ENCODE data around the gene WFIKKN2. TPM values are rescaled to one million over a fixed set of nuclear protein-coding genes. Genes with fewer than 3 reads are reported as not detected.
A peak's percentile ranks its signal among the peaks of the same experiment; 100 is the strongest.

WFIKKN2 gene
- total RNA-seq, 1 donor, result under 0.01 TPM

DNA sequence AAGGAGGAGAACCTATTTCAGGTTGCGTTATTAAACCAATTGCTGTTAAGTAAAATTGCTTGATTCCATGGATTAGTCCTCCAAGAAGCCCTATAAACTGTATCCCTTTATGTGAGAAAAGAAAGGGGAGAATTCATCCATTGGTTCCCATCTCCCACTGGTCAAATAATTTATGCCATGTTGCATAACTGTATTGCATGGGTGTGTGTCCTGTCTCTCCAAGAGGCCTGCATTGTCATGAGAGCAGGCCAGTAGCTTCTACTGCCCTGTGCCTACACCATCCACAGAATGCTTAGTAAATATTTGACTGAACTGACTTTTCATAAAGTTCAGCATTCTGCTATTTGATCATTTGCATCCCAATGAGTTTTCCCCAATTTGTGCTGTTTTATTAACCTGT lies 42.5 kb downstream of the WFIKKN2 start:
- H2AFZ ChIP-seq (ENCODE audit: low read length), result no peak overlapping the region
- peaks cover 2% of the 10 kb centered on the region for H3K9me3 ChIP-seq (ENCODE audit: low read depth, low read length)

DNA sequence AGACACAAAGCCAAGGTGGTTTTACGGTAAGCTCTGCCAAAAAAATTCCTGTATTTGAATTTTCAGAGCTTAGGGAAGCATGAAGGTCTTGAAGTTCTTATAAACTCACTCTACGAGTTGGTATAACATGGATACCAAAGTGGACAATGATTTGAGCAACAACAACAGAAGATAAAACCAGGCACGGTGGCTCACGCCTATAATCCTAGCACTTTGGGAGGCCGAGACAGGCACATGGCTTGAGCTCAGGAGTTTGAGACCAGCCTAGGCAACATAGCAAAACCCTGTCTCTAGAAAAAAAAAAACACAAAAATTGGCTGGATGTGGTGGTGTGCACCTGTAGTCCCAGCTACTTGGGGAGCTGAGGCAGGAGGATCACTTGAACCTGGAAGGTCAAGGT lies 43.7 kb downstream of the WFIKKN2 start:
- Histone ChIP-seq H3K4me2 (ENCODE audit: insufficient read depth, low read length) (no peak overlapping the region), H3K36me3 (ENCODE audit: insufficient read depth, low read length) (no peaks in the 10 kb centered on the region), H3K79me2 (ENCODE audit: insufficient read depth, low read length) (no peaks in the 10 kb centered on the region), H3K27ac (ENCODE audit: low read depth, low read length) (no peak overlapping the region), H3K4me1 (ENCODE audit: insufficient read depth, low read length) (peaks cover 6% of the 10 kb centered on the region), H4K20me1 (ENCODE audit: insufficient read depth, low read length) (no peaks in the 10 kb centered on the region), H2AFZ (ENCODE audit: low read length) (no peak overlapping the region), H3K27me3 (ENCODE audit: insufficient read depth, low read length) (peaks cover 10% of the 10 kb centered on the region), H3K4me3 (ENCODE audit: insufficient read depth, low read length) (no peak overlapping the region), H3K9me3 (ENCODE audit: low read depth, low read length) (peaks cover 2% of the 10 kb centered on the region)
- TF ChIP-seq, protein P1, sequence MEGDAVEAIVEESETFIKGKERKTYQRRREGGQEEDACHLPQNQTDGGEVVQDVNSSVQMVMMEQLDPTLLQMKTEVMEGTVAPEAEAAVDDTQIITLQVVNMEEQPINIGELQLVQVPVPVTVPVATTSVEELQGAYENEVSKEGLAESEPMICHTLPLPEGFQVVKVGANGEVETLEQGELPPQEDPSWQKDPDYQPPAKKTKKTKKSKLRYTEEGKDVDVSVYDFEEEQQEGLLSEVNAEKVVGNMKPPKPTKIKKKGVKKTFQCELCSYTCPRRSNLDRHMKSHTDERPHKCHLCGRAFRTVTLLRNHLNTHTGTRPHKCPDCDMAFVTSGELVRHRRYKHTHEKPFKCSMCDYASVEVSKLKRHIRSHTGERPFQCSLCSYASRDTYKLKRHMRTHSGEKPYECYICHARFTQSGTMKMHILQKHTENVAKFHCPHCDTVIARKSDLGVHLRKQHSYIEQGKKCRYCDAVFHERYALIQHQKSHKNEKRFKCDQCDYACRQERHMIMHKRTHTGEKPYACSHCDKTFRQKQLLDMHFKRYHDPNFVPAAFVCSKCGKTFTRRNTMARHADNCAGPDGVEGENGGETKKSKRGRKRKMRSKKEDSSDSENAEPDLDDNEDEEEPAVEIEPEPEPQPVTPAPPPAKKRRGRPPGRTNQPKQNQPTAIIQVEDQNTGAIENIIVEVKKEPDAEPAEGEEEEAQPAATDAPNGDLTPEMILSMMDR (IDR thresholded peaks at IDR 0.05; ENCODE audit: extremely low read depth, low read depth, low read length), result no peak
- no peak for DNase-seq (ENCODE audit: insufficient read length, low spot score, missing footprints)

More for the DNA sequence above, 42.5 kb downstream of the WFIKKN2 start:
- peaks cover 10% of the 10 kb centered on the region for H3K27me3 ChIP-seq (ENCODE audit: insufficient read depth, low read length)
- no peak overlapping the region for H3K4me3 ChIP-seq (ENCODE audit: insufficient read depth, low read length)
- H4K20me1 ChIP-seq (ENCODE audit: insufficient read depth, low read length), result no peaks in the 10 kb centered on the region
- TF ChIP-seq, protein P1 (IDR thresholded peaks at IDR 0.05; ENCODE audit: extremely low read depth, low read depth, low read length), result no peak
- no peak for DNase-seq (ENCODE audit: insufficient read length, low spot score, missing footprints)
- peaks cover 4% of the 10 kb centered on the region for H3K4me1 ChIP-seq (ENCODE audit: insufficient read depth, low read length)
- no peak overlapping the region for H3K27ac ChIP-seq (ENCODE audit: low read depth, low read length)
- no peaks in the 10 kb centered on the region for H3K36me3 ChIP-seq (ENCODE audit: insufficient read depth, low read length)
- H3K79me2 ChIP-seq (ENCODE audit: insufficient read depth, low read length), result no peaks in the 10 kb centered on the region
- H3K4me2 ChIP-seq (ENCODE audit: insufficient read depth, low read length), result no peak overlapping the region

- Histone ChIP-seq H3K4me2 (ENCODE audit: insufficient read depth, low read length) (no peak overlapping the region), H3K36me3 (ENCODE audit: insufficient read depth, low read length) (no peaks in the 10 kb centered on the region), H4K20me1 (ENCODE audit: insufficient read depth, low read length) (no peaks in the 10 kb centered on the region), H3K9me3 (ENCODE audit: low read depth, low read length) (peaks cover 2% of the 10 kb centered on the region), H3K27me3 (ENCODE audit: insufficient read depth, low read length) (no peaks in the 10 kb centered on the region), H3K4me1 (ENCODE audit: insufficient read depth, low read length) (peaks cover 6% of the 10 kb centered on the region), H3K79me2 (ENCODE audit: insufficient read depth, low read length) (no peaks in the 10 kb centered on the region), H3K27ac (ENCODE audit: low read depth, low read length) (no peak overlapping the region), H3K4me3 (ENCODE audit: insufficient read depth, low read length) (no peak overlapping the region), H2AFZ (ENCODE audit: low read length) (no peak overlapping the region)
- TF ChIP-seq, protein P1 (IDR thresholded peaks at IDR 0.05; ENCODE audit: extremely low read depth, low read depth, low read length), result no peak
- DNase-seq (ENCODE audit: insufficient read length, low spot score, missing footprints), result no peak
Observed at GRCh38 chr17:50881182-50881581, 45.8 kb downstream of the WFIKKN2 start.

GRCh38 chr17:50882851-50883250 lies 47.5 kb downstream of the WFIKKN2 start:
- TF ChIP-seq, protein P1 (IDR thresholded peaks at IDR 0.05; ENCODE audit: extremely low read depth, low read depth, low read length), result no peak
- Histone ChIP-seq H3K4me2 (ENCODE audit: insufficient read depth, low read length) (no peak overlapping the region), H3K79me2 (ENCODE audit: insufficient read depth, low read length) (no peaks in the 10 kb centered on the region), H3K9me3 (ENCODE audit: low read depth, low read length) (peaks cover 2% of the 10 kb centered on the region), H3K27me3 (ENCODE audit: insufficient read depth, low read length) (no peaks in the 10 kb centered on the region), H3K4me1 (ENCODE audit: insufficient read depth, low read length) (peaks cover 6% of the 10 kb centered on the region), H3K36me3 (ENCODE audit: insufficient read depth, low read length) (no peaks in the 10 kb centered on the region), H3K27ac (ENCODE audit: low read depth, low read length) (no peak overlapping the region), H3K4me3 (ENCODE audit: insufficient read depth, low read length) (no peak overlapping the region), H4K20me1 (ENCODE audit: insufficient read depth, low read length) (no peaks in the 10 kb centered on the region), H2AFZ (ENCODE audit: low read length) (no peak overlapping the region)
- peak; percentile 84 for DNase-seq (ENCODE audit: insufficient read length, low spot score, missing footprints)

Data from osteoblast (primary cell).